GM21381 (cell line): ENCODE results near the gene SERPING1.
"Not testable (repeated sequence)": the region's sequence is repeated elsewhere in the genome, so short reads cannot be mapped to it uniquely, and the experiment has no call there.

Source experiments
- ATAC-seq: cut with Tn5 transposase; IDR thresholded peaks from one replicate; pipeline ENCODE4 v1.9.1; 2021; ENCODE audit warnings: mild to moderate bottlenecking, moderate library complexity; ENCODE audit not compliant: unreplicated experiment

SERPING1 gene

GRCh38 chr11:57650739-57651090 lies 53.2 kb downstream of the SERPING1 start:
- ATAC-seq = no peak

- no peak for ATAC-seq
Observed at GRCh38 chr11:57651408-57651807, 53.9 kb downstream of the SERPING1 start.

DNA sequence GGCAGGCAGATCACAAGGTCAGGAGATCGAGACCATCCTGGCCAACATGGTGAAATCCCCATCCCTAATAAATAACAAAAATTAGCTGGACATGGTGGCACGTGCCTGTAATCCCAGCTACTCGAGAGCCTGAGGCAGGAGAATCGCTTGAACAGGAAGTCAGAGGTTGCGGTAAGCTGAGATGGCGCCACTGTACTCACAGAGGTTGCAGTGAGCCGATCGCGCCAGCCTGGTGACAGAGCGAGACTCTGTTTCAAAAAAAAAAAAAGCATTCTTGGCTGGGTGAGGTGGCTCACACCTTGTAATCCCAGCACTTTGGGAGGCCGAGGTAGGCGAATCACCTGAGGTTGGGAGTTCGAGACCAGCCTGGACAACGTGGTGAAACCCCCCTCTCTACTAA lies 54.7 kb downstream of the SERPING1 start:
- ATAC-seq = not testable (repeated sequence)

DNA sequence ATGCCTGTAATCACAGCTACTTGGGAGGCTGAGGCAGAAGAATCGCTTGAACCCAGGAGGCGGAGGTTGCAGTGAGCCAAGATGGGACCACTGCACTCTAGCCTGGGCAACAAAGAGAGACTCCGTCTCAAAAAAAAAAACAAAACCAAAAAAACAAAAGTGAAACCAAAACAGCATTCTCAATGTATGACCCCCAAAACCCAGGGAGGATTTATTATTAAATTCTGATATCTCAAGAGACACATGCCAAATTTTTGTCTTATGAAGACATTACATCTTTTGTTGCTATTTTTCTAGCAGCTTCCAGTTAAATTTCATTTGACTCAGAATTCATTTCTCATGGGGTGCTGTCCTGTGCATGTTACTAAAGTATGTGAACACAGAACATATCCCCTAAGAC lies 55.2 kb downstream of the SERPING1 start:
- no peak for ATAC-seq

- no peak for ATAC-seq
Observed at GRCh38 chr11:57653163-57653562, 55.7 kb downstream of the SERPING1 start.

- ATAC-seq = no peak
Observed at GRCh38 chr11:57656885-57657193, 59.4 kb downstream of the SERPING1 start.

DNA sequence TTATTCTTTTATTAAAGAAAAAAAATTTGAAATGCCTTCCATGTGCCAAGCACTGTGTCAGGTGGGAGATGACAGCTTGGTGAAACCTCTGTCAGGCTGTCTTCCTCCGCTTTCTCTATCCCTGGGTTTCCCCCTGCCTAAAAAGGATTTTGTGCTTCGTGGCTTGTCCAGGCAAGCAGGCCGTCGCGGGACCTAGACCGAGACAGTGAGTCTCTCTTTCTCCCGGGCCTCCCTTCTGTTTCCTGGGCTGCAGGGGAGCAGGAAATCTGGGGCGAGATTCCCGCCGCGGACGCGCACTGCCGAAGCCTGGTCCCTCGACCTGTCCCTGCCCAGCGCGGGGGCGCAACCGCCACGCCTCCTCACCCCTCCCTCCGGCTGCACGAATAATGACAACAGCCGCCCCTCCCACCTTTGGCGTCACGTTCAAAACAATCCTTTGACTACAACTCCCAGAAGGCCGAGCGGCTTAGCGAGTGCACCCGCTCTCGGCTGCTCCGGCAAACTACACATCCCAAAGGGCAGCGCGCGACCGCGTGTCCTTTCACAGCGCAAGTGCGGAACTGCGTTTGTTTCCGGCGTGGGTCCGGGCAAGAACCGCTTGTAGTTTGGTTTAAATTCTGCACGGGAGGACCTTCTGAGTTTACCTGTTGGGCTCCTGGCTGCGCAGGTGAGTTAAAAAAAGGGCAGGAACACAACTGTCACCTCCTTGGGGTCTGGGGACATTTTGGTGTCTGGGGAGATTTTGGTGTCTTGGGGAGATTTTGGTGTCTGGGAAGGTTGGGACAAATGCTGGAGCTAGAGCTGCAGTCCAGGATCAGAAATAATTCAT lies 59.9 kb downstream of the SERPING1 start, which contains the start of gene CLP1:
CLP1 (plus strand) TSS at position 569 of the 829 bp plus-strand sequence. CDS start 1,715 bp downstream, outside the sequence.
- ATAC-seq = peak; percentile 99

- ATAC-seq = no peak
Observed at GRCh38 chr11:57658023-57658361, 60.5 kb downstream of the SERPING1 start.

GRCh38 chr11:57659669-57660068 lies 62.2 kb downstream of the SERPING1 start:
- ATAC-seq = no peak

DNA sequence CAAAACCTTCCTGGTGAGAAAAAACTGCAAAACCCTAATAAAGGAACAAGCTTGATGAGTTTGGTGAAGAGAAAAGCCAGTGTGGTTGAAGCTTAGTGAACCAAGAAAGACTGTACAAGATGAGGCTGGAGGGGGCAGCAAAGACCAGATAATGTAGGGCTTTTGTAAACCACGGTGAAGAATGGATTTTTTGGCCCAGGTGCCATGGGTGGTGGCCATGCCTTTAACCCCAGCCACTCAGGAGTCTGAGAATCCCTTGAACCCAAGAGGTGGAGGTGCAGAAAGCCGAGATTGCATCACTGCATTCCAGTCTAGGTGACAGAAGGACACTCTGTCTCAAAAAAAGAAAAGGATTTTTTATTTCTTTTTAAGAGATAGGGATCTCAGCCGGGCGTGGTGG lies 65.4 kb downstream of the SERPING1 start:
- no peak for ATAC-seq

- ATAC-seq = no peak
Observed at GRCh38 chr11:57663975-57664374, 66.5 kb downstream of the SERPING1 start.
